GM21529 (cell line): Measurements from ENCODE around the gene DLGAP1.
A peak's percentile ranks its signal among the peaks of the same experiment; 100 is the strongest.
"Not testable (repeated sequence)": the region's sequence is repeated elsewhere in the genome, so short reads cannot be mapped to it uniquely, and the experiment has no call there.

ENCODE experiments used
- ATAC-seq: cut with Tn5 transposase; IDR thresholded peaks from one replicate; pipeline ENCODE4 v1.9.1; 2021; ENCODE audit not compliant: unreplicated experiment

DLGAP1 gene

DNA sequence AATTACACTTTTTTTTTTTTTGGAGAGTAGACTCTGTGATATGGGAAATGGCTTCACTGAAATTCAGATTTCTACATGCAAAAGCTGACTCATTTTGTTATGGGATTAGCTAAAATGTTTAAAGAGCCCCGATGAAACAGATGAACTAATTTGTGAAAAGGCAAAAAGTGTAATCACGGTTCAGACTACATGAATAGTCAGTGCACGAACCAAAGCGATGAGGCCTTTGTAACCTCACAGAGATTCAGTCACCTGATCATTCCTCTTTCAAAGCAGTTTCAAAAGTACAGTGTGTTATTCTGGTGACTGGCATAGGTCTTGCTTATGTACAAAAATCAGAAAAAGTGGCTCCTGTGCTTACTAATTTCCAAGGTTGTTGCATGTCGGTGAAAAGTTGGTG lies 960.5 kb downstream of the DLGAP1 start:
- no peak for ATAC-seq

- ATAC-seq, result no peak
Measured at GRCh38 chr18:3494245-3494526, 960.9 kb downstream of the DLGAP1 start.

GRCh38 chr18:3493501-3494244 lies 961.4 kb downstream of the DLGAP1 start:
- ATAC-seq, result no peak

- ATAC-seq, result no peak
Measured at GRCh38 chr18:3492721-3493120, 962.4 kb downstream of the DLGAP1 start.

- ATAC-seq, result no peak
Measured at GRCh38 chr18:3491981-3492555, 963.0 kb downstream of the DLGAP1 start.

GRCh38 chr18:3489462-3489861 lies 965.6 kb downstream of the DLGAP1 start:
- no peak for ATAC-seq

GRCh38 chr18:3486512-3486911 lies 968.6 kb downstream of the DLGAP1 start:
- ATAC-seq, result no peak

DNA sequence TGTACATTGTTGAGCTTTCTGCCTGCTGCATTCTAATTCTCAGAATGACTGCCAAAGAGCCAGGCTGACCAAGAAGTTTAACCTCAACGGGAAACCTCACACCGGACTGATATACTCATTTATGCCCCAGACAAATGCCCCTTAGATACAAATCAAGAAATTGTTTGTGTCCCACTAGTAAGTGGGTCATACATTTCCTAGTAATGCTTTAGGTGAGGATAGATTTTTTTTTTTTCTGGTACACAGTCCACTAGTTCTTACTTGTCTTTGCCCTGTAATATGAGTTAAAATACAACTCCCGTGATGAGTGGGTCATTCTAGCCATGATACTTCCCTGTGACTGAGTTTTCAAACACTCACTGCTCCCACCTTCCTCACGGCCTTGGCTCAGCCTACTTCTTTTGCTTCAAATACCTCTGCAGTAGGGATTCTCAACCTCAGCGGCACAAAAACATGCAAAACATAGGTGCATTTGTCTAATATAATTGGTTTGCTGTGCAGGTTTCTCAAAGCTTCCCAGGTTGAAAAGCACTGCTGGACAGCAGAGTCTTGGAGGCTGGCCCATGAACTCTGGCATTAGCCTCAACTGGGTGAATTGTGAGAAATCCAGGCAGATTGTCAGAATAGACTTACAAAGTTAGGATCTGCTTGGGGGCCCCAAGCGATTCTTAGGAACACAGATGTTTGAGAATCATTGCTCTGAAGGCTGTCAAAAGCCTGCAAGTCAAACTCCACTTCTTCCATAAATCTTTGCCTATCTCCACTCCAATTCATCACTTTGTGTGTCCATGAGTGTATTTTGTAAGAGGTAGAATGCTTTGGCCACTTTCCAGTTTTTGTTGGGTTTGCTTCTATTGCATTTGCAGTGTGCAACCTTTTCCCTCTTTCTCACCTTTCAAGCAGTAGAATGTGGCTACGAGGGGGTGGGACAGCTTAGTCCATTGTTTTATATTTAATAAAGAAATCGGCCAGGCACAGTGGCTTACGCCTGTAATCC lies 969.7 kb downstream of the DLGAP1 start:
- no peak for ATAC-seq

DNA sequence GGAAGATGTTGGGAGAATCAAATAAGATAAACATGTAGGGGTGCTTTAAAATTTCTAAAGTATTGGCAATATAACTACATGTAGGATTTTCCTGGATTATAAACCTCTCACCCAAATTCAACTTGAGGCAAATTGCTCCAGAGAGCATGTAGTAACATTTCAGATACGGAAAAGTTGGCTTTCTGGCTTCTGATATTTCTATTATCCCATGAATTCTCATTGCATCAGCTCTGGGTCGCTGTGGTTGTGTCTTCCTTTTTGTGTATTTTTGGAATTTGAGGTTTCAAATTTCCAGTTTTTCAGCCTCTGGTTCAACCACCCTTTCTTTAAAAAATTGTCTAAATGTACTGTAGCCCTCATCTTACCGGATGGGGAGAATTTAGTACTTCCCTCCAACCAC lies 972.8 kb downstream of the DLGAP1 start:
- no peak for ATAC-seq

DNA sequence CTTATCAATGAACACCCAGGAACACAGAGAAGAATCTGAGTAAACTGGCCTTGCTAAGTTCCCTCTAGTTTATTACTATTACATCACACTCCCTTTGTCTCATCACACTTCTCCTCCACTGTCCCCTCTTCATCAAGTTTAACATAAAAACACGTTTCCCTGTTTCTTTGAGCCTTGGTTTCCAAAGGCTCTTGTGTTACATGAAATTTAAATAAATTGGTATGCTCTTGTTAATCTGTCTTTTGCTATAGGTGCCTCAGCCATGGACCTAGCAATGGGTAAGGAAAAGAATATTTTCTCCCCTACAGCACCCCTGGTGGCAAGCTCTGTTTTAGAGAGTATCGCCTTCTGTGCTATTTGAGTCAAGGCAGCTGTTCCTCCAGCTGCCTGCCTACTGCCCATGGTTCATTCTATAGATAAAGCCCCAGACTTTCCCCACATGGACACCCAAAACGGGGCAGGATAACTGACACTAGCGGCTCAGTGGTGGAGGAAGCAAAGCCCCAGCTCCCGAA lies 973.4 kb downstream of the DLGAP1 start:
- peak; percentile 70 for ATAC-seq

DNA sequence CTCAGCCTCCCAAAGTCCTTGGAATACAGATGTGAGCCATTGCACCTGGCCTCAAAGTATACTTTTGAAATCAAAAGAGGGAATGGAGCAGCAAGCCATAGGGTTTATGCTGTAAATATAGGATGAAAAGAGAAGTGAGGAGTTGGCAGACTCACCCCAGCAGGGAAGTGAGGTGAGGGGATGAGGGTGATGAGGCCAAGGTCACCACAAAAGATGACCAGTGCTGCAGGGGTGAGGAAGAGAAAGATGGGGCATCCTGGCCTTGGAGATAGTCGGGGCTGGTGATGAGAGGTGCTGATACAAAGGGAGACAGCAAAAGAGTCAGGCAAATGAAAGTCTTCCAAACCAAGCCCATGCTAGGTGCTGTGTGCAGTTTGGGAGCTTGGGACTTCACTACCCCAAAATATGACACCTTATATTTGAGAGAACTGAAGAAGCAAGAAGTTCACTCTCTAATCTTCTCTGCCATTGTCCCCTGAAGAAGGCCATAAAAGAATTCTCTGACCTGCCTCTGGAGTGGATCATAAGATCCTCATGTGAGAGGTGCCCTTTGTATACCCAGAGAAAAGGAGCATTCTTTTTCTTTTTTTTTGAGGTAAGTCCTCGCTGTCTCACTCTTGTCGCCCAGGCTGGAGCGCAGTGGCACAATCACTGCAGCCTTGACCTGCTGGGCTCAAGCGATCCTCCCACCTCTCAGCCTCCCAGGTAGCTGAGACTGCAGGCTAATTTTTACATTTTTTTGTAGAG lies 974.1 kb downstream of the DLGAP1 start:
- no peak for ATAC-seq

GRCh38 chr18:3479978-3480509 lies 975.1 kb downstream of the DLGAP1 start:
- ATAC-seq, result no peak

GRCh38 chr18:3478262-3478978 lies 976.7 kb downstream of the DLGAP1 start:
- no peak for ATAC-seq

DNA sequence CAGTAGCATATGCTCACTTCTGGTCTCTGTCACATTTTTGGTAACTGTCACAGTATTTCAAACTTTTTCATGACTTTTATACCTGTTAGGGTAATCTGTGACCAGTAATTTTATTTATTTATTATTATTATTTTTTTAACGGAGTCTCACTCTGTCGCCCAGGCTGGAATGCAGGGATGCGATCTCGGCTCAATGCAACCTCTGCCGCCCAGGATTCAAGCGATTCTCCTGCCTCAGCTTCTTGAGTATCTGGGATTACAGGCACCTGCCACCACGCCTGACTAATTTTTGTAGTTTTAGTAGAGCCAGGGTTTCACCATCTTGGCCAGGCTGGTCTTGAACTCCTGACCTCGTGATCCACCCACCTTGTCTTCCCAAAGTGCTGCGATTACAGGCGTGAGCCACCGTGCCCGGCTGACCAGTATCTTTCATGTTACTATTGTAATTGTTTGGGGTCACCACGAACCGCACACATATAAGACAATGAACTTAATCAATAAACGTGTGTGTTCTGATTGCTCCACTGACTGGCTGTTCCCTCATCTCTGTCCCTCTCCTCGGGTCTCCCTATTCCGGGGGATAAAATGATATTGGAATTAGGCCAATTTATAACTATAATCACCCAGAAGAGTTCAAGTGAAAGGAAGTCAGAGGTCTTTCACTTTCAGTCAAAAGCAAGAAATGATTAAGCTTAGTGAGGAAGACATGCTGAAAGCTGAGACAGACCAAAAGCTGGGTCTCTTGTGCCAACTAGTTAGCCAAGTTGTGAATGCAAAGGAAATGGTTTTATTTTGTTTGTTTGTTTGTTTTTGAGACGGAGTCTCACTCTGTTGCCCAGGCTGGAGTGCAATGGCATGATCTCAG lies 982.2 kb downstream of the DLGAP1 start:
- ATAC-seq, result peak; percentile 80

GRCh38 chr18:3472121-3472520 lies 983.0 kb downstream of the DLGAP1 start:
- ATAC-seq, result not testable (repeated sequence)

DNA sequence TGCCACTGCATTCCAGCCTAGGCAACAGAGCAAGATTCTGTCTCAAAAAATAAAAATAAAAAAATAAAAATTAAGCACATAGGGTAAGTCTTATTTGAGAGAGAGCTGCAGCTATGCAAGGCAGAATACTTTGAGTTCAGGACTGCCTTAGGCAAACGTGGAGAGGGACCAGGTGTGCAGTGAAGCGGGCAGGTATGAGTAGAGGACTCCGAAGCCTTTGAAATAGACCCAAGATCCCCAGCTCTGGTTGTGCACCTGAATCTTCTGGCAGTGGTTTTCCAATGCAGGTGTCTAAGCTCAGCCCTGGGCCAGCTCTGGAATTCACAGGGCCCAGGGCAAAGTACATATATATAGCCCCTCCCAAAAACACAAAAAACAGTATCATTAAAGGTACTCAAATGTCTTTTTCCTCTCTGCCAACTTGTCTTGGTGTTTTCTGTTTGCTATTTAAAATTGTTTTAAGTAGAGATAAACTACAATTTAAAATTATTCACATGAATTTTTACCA lies 983.9 kb downstream of the DLGAP1 start:
- ATAC-seq, result no peak

- ATAC-seq, result no peak
Measured at GRCh38 chr18:3468833-3469232, 986.3 kb downstream of the DLGAP1 start.

DNA sequence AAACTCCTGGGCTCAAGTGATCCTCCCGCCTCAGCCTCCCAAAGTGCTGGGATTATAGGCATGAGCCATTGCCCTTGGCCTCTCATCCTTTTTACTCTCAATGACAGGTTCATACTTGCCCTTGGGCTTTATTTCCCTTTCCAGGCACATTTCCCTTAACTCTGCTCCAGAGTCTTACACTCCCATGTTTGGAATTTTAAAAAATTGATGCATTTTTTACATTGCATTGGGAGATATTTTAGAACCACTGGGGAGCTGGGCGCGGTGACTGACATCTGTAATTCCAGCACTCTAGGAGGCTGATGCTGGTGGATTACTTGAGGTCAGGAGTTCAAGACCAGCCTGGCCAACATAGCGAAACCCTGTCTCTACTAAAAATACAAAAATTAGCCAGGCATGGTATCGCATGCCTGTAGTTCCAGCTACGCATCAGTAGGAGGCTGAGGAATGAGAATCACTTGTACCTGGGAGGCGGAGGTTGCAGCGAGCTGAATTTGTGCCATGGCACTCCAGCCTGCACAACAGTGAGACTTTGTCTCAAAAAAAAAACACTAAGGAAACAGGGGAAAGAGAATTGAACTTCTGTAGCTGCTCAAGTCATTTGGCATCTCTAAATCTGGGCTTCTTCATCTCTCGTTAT lies 986.9 kb downstream of the DLGAP1 start:
- ATAC-seq, result no peak
